GM21576 (cell line): Measurements from ENCODE around the gene CREM.

ENCODE experiments used
- ATAC-seq: cut with Tn5 transposase; IDR thresholded peaks from one replicate; pipeline ENCODE4 v1.9.1; 2021; ENCODE audit warnings: mild to moderate bottlenecking, moderate library complexity; ENCODE audit not compliant: unreplicated experiment

CREM gene

DNA sequence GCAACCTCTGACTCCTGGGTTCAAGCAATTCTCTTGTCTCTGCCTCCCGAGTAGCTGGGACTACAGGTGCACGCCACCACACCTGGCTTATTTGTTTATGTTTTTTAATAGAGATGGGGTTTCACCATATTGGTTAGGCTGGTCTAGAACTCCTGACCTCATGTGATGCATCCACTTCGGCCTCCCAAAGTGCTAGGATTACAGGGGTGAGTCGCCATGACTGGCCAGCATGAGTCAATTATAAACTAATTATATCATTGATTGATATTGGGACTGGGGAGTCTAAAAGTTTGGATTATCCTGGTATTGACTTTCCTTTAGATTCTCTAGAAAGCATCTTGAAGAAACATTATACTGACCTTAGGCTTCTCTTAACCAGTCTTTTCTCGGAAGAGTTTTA, 135.8 kb downstream of the CREM start:
- no peak for ATAC-seq
